HG02678 (cell line): Measurements from ENCODE around the gene SMAD5.

Experiments used
- ATAC-seq: cut with Tn5 transposase; IDR thresholded peaks from one replicate; pipeline ENCODE4 v1.9.1; 2021; ENCODE audit warnings: mild to moderate bottlenecking, moderate library complexity; ENCODE audit not compliant: unreplicated experiment

Gene SMAD5

DNA sequence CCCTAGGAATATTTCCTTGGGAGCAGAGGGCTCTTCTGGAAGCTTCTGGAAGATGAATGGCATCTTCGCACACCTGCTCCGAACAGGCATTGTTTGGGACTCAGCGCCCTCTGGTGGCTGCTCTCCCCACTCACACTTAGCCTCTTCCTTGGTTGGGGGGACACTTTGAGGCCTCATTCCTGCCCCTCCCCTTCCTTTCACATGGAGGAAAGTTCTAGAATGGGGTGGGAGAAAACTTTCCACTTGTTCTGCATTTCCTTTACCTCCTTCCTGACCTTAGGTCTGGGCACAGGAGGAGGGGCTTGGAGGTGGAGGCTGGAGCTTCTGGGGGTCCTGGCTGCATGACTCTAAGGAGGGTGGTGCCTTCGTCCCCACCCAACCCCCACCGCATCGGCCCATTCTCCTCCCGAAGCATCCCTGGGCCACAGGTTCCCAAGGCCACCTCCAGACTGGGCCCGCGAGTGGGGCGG is 79.6 kb downstream of the SMAD5 start:
- ATAC-seq, result peak; percentile 65

GRCh38 chr5:136213919-136214493 is 81.4 kb downstream of the SMAD5 start:
- ATAC-seq, result no peak

- ATAC-seq, result no peak
Observed at GRCh38 chr5:136215812-136216211, 83.2 kb downstream of the SMAD5 start.

GRCh38 chr5:136216230-136216629 is 83.6 kb downstream of the SMAD5 start:
- ATAC-seq, result no peak

- ATAC-seq, result no peak
Observed at GRCh38 chr5:136221340-136221739, 88.7 kb downstream of the SMAD5 start.

GRCh38 chr5:136222580-136223235 is 90.1 kb downstream of the SMAD5 start:
- ATAC-seq, result no peak

- ATAC-seq, result no peak
Observed at GRCh38 chr5:136225796-136226195, 93.2 kb downstream of the SMAD5 start.

GRCh38 chr5:136226401-136226800 is 93.8 kb downstream of the SMAD5 start:
- no peak for ATAC-seq

DNA sequence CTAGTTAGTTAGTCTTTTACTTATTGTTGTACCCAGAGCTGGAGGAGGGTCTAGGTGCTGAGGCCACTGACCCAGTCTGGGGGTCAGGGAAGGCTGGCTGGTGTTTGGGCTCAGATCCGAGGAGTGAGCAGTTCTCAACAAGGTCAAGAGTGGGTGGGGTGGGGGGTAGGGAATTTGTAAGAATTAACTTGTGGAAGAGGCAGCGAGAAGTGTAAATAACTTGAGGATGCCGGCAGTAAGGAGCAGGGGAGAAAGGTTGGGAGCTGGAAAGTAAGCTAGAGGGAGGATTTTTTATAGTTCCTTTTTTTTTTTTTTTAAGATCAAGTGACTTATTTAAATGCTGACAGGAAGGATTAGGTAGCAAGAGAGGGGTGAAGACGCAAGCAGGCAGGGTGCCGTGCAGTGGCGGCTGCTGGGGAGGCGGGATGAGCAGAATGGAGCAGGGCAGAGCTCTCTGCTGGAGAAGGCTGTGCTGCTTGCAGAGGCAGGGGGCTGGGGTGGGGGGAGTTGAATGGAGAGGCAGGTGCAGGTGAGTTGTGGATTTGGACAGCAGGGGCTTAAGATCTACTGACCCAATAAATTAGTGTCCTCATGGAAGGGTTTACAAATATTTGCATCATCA is 95.6 kb downstream of the SMAD5 start:
- no peak for ATAC-seq

DNA sequence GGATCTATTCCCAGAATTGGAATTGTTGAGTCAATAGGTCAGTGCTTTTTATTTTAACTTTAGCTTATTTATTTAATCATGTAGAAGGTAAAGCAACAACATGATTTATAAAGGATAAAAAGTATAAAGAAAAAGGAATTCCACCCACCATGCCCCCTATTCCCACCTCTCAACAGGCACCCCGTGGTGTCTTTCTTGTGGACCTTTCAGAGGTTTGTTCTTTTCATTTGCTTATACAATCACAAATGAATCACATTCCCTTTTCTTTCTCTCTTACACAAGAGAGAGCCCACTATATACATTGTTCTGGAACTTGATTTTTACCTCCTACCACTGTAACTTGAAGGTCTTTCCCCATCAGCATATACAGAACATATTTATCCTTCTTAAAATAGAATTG is 97.5 kb downstream of the SMAD5 start:
- ATAC-seq, result no peak

DNA sequence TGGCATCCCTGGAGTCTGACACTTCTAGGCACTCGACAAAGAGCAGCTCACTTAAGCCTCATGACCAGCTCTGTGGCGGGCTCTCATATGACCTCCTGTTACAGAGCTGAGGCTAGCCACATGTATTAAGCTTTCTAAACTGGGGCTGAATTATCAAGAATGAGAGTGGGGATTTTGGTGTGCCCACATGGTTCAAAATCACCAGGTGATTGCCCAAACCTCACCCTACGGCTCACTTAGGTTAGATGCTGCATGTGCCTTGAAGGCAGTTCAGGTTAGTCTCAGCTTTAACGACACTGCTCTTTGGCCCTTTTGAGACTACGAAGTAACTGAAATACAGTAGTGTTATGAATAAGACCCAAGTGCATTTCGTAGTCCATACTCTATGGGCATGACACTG is 99.7 kb downstream of the SMAD5 start:
- peak; percentile 72 for ATAC-seq
